NCI-H1417 treated with DMSO at 0.1 percent for 48 hours (cell line): Measurements from ENCODE around the gene NFYC.

ENCODE experiments used
- DNase-seq: peaks from one replicate; lab custom pipeline; 2025; lab: John Stamatoyannopoulos, UW

NFYC gene

GRCh38 chr1:40691538-40692428 is at the start of gene NFYC:
TSS of gene NFYC (plus strand) at chr1:40691704. CDS start at chr1:40738844, 47,140 bp downstream.
- DNase-seq = peak; percentile 90

DNA sequence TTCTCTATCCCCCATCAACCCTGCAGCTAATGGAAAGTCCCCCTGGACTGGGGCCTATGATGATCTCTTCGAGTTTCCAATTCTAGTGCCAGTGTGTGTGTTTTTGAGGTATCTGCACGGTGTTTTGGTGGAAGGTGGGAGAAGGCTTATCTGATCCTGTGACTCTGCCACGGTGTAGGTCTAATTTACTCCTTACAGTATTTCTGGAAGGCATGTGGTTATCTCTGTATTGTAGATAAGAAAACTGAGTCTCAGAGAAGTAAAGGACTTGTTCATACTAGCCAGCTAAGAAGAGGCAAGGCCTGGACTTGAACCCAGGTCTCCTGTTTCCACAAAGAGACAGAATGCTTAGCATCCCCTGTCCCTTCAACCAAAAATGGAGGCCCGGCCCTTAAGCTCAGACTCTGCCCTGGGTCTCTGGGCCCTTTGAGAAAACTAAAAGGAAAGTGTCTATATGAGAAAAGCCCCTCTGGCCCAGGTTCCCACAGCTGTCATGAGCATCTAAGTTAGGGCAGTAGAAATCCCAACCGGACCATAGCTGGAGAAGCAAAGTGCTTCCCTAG is 46.3 kb upstream of the NFYC start:
- DNase-seq = no peak

DNA sequence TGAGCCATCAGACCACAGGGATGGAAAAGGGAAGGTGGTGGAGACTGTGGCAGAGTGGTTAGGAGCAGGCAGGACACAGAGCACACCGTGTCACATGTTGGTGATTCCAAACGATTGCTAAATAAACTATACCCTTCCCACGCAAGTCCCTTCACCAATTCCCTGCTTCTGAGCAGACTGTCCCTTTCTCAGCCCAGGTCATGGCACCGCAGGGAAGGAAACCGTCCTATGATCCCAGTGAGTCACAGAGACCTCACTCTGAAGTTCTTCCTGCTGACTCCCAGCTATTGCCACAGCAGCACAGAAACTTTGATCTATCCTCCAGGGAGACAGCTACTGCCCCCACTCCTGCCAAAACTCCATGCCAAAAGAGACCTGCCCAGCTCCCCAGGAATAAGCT is 45.2 kb upstream of the NFYC start:
- no peak for DNase-seq

GRCh38 chr1:40648200-40648599 is 43.3 kb upstream of the NFYC start:
- DNase-seq = no peak

GRCh38 chr1:40648928-40649591 is 42.4 kb upstream of the NFYC start:
- no peak for DNase-seq

GRCh38 chr1:40649592-40649930 is 41.9 kb upstream of the NFYC start:
- no peak for DNase-seq

- no peak for DNase-seq
Measured at GRCh38 chr1:40650075-40650474, 41.4 kb upstream of the NFYC start.

GRCh38 chr1:40651138-40651857 is 40.2 kb upstream of the NFYC start:
- no peak for DNase-seq

DNA sequence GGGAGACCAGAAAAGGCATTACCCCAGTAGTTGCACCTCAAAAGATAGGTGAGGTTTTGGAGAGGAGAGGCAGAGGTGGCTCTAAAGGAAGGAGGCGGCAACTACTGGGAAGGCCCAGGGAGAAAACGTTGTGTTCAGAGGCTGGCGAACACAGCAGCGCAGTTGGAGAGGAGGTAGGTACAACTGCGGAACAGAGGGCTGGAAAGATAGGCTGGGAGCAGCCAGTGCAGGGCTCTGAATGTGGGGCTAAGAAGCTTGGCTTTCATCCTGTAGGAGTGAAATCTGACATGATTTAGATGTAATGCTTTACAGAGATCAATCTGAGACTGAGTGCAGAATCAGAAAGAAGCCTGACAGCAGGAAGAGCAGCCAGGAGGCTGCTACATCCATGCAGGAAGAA is 39.0 kb upstream of the NFYC start:
- DNase-seq = no peak

- DNase-seq = no peak
Measured at GRCh38 chr1:40652979-40653378, 38.5 kb upstream of the NFYC start.

DNA sequence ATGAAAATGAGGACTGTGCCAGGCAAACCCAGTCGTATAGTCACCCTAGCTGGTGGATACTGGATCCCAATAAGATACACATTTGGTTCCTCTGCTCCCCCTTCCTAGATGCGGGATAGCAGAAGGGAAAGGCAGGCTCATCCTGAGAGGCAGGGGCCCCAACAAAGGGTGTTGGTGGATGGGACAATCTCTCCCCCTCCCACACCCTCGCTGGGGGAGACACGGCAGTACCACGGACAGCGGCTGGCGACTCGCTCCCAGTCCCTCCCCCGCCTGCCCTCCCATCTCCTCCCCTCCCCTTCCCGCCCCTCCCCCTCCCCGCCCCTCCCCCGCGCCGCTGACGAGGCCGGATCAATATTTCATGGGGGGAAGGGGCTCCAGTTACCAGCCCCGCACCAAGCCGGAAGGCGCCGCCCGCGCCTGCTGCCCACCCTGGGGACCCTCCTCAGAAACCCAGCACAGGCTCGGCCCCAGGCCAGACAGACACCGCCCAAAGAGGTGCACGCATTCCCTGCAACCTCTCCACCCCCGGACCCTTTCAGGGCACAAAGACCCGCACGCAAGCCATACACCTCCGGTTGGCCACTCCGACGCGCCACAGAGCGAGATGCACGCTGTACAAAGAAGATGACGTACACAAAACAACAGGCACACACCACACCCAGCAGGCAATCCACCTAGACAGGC is 37.5 kb upstream of the NFYC start:
- DNase-seq = no peak

DNA sequence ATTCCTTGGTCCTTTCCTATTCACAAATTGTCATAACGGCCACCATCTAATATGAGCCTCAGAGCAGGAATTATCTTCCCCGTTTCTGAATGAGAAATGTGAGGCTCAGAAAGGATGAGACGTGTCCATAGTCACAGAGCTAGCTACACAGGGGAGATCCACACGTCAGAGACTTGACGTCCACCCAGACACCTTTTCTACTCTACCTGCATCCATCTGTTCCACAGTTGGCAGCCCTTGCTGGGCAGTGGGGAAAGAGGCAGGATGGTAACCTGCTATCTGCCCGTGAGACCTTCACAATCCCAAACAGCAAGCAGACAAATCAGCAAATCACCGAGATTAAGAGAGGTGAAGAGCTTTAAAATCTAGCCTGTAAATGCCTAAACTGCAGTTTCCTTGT is 34.5 kb upstream of the NFYC start:
- DNase-seq = no peak

DNA sequence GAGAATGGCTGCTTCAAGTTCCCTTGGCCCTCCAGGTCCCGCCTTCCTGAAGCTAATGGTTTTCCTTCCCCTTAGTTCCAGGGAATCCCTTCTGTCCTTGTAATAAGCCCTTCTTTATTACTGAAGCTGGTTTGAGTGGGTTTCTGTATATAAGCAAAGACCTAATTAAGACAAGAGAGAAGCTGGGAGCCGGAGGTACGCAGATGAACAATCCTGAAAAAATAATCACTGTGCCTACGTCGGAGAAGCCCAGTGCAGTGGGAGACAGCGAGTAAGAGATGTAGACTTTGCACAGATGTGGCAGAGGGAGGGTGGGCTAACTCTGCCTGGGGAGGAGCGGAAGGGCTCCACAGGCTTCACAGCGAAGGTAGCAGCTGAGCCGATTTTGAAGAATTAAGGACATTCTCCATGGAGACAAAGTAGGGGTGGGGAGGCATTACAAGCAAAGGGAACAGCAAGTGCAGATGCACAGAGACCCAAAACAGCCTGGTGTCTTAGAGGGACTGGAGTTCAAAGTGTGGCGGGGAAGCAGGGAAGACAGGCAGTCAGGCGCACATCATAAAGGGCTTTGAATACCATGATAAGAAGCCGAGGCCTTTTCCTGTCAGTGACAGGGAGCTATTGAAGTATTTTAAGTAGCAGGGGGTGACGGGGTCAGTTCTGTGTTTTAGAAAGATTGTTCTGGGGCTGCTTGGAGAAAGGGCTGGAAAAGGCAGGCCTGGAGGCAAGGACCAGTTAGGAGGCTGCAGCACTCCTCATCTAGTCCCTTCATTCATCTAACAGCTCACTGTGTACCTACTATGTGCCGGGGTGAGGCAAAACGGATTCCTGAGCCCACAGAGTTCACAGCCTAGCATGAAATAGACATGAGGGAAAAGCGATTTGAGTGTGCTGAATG is 32.5 kb upstream of the NFYC start:
- no peak for DNase-seq

GRCh38 chr1:40659649-40659947 is 31.9 kb upstream of the NFYC start:
- no peak for DNase-seq

DNA sequence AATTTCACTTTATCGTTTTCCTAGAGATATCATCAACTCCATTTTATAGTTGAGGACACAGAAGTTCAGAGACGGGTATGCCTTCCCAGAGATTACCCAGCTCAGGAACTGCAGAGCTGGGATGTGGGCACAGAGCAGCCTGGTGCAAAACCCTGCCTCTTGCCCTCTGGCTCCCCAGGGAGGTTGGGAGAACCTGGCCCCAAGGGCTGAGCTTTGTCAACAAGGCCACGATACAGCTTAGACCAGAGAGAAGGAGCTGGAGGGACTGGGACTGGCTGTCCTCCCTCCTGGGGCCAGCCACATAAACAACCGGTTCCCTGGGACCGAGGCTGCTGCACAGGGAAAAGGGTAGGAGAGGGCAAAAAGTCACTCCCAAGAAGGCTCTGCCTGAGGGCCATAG is 29.8 kb upstream of the NFYC start:
- DNase-seq = no peak

GRCh38 chr1:40662151-40662550 is 29.4 kb upstream of the NFYC start:
- DNase-seq = no peak

- no peak for DNase-seq
Measured at GRCh38 chr1:40662864-40663263, 28.6 kb upstream of the NFYC start.

GRCh38 chr1:40663324-40664166 is 28.0 kb upstream of the NFYC start:
- DNase-seq = no peak

DNA sequence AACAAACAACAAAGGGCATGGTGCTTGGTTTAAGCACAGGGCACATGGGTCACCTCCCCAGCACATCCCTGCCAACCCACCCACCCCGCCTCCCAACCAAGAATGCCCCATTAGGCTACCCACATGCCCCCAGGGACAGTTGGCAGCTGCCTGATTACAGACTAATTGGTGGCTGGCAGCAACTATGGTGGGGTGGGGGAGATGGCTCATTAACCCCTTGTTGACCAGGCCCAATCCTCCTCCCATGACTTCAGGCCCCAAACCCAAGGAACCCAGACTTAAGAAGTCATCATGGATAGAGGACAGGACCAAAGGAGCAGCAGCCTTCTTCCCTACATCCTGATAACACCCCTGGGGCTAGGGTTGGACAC is 27.4 kb upstream of the NFYC start:
- no peak for DNase-seq

- no peak for DNase-seq
Measured at GRCh38 chr1:40664791-40665190, 26.7 kb upstream of the NFYC start.
